Esophagus muscularis mucosa (tissue), 3 donors: ENCODE results near the gene FAM53A.

Experiments used
- CTCF ChIP-seq, 3 experiments: fragments of 200-600 bp in 2 of 3; fragments of 450-650 bp in 1 of 3; sonication (generic) in 2 of 3; IDR thresholded peaks; one replicate each; pipeline ENCODE4 v1.5.1; 2017 to 2019; ENCODE audit warnings: antibody characterized with exemption in 3 of 3, mild to moderate bottlenecking in 2 of 3, moderate library complexity in 1 of 3
- POLR2AphosphoS5 ChIP-seq, 2 donors: sonication (generic); formaldehyde crosslinking; IDR thresholded peaks; one replicate each; pipeline ENCODE4 v1.6.1; 2017; ENCODE audit warnings: antibody characterized with exemption in 2 of 2

DNA sequence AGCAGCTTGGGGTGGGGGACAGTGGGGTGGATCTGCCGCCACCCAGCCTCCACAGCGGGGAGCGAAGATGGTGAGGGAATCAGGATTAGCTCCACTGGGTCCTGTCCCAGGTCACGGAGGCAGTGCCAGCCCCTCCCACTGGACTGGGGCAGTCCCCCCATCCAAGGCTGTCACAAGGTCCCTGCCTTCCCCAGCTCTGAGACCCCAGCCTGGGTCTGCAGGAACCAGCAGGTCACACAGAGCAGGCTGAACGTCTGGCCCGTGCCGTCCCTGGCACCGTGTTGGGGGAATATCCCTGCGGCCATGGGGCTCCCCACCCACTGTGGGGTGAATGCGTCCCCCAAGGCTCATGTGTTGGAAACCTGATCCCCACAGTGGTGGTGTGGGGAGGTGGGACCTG, 62.6 kb downstream of the FAM53A start:
- TF ChIP-seq CTCF (IDR thresholded peaks at IDR 0.05) (no peak), POLR2AphosphoS5 (IDR thresholded peaks at IDR 0.05) (no peak)
